Transverse colon (tissue), 4 donors: ENCODE data around the gene XXYLT1. TPM values are rescaled to one million over a fixed set of nuclear protein-coding genes. Genes with fewer than 3 reads are reported as not detected.
A peak's percentile ranks its signal among the peaks of the same experiment; 100 is the strongest.

ENCODE experiments used
- DNase-seq: peaks from one replicate; pipeline ENCODE4 v3.0.0-alpha.2; 2019
- H3K27ac ChIP-seq, 4 donors: fragments of 200-600 bp; sonication (generic); 2 replicates each; pipeline ENCODE4 v1.5.1; 2016 to 2018; ENCODE audit warnings: inconsistent platforms in 4 of 4
- H3K27me3 ChIP-seq: fragments of 200-600 bp; sonication (generic); 2 replicates; pipeline ENCODE4 v1.5.1; 2017; ENCODE audit warnings: inconsistent platforms
- H3K36me3 ChIP-seq, 4 donors: fragments of 200-600 bp; sonication (generic); 2 replicates each; pipeline ENCODE4 v1.5.1; 2017 to 2019; ENCODE audit warnings: inconsistent platforms in 4 of 4
- H3K4me1 ChIP-seq, 4 donors: fragments of 200-600 bp; sonication (generic); 2 replicates each; pipeline ENCODE4 v1.5.1; 2017 to 2020; ENCODE audit warnings: inconsistent platforms in 4 of 4
- H3K4me3 ChIP-seq, 4 donors: fragments of 200-600 bp; sonication (generic); 1 replicate in 1 of 4; 2 replicates in 3 of 4; pipeline versions ENCODE4 v1.5.1 to v1.6.1; 2017 to 2019; ENCODE audit warnings: inconsistent platforms in 4 of 4
- H3K9me3 ChIP-seq, 2 donors: fragments of 200-600 bp; sonication (generic); 2 replicates each; pipeline ENCODE4 v1.5.1; 2017 to 2019; ENCODE audit warnings: inconsistent platforms in 2 of 2
- CTCF ChIP-seq, 5 experiments: fragments of 200-600 bp in 3 of 5; fragments of 450-650 bp in 2 of 5; sonication (generic) in 3 of 5; IDR thresholded peaks; 1 replicate in 2 of 5; 2 replicates in 3 of 5; pipeline ENCODE4 v1.5.1; 2016 to 2017; ENCODE audit warnings: antibody characterized with exemption in 5 of 5, inconsistent platforms in 3 of 5, mild to moderate bottlenecking in 2 of 5, moderate library complexity in 1 of 5
- EP300 ChIP-seq: sonication (generic); formaldehyde crosslinking; IDR thresholded peaks from one replicate; pipeline ENCODE4 v1.6.1; 2017; ENCODE audit warnings: antibody characterized with exemption, low read depth
- POLR2A ChIP-seq: fragments of 450-650 bp; IDR thresholded peaks from one replicate; pipeline ENCODE4 v1.6.1; 2016; ENCODE audit warnings: antibody characterized with exemption, mild to moderate bottlenecking, moderate library complexity
- POLR2AphosphoS5 ChIP-seq, 3 donors: sonication (generic); formaldehyde crosslinking; IDR thresholded peaks; one replicate each; pipeline ENCODE4 v1.6.1; 2016; ENCODE audit warnings: antibody characterized with exemption in 3 of 3
- WGBS, 2 donors: methylation state at CpG; one replicate each; pipeline ENCODE4 v1.1.5; 2018; ENCODE audit warnings: low coverage in 1 of 2; 5-methylcytosine and 5-hydroxymethylcytosine counted together
- in situ Hi-C, 4 donors: fragments of 200-750 bp; cut with MboI; loops; one replicate each; pipeline versions ENCODE4 v1.15.0 to v1.15.1; 2017; ENCODE audit warnings: low sequenced_read_pairs in 3 of 4, low pct_ligation_motif_present in 1 of 4, low pct_unique_long_range_greater_than_20kb in 1 of 4
- intact Hi-C: fragments of 100-400 bp; cut with DNase I; formaldehyde crosslinking; loops from one replicate; pipeline ENCODE4 v1.15.1; 2023; ENCODE audit warnings: low total_unique reads
- total RNA-seq, 4 donors: library from RNA; depleted of rRNA; stranded (reverse); fragments of >200 nt; gene quantifications; one replicate each; pipeline ENCODE4 v1.1.0, GENCODE V29; 2016

Gene XXYLT1
- total RNA-seq, 4 donors from 2014 or later = 3.0 to 10.0 (median 5.9) TPM

GRCh38 chr3:195224156-195224979 lies 46.6 kb downstream of the XXYLT1 start:
- intact Hi-C loops = no loop called here
- H3K9me3 ChIP-seq = no peaks in the 10 kb centered on the region
- TF ChIP-seq EP300 (no peak), CTCF (IDR thresholded peaks at IDR 0.05) (no peak), POLR2A (no peak), POLR2AphosphoS5 (IDR thresholded peaks at IDR 0.05) (no peak)

GRCh38 chr3:195221876-195222617 lies 48.9 kb downstream of the XXYLT1 start:
- H3K27me3 ChIP-seq = no peaks in the 10 kb centered on the region
- no peaks in the 10 kb centered on the region for H3K36me3 ChIP-seq
- in situ Hi-C loops = no loop called here
- H3K27ac ChIP-seq = peak overlapping the region; percentile 35 to 77 (median 74)
- peaks cover 0 to 29% (median 23%) of the 10 kb centered on the region in 4 donors for H3K4me1 ChIP-seq
- no peaks in the 10 kb centered on the region for H3K9me3 ChIP-seq
- H3K4me3 ChIP-seq = no peak overlapping the region
- no peak for DNase-seq
- WGBS, 2 donors = 88 to 89% methylated on average over 3 to 14 of the region's 15 CpGs
- intact Hi-C loops = no loop called here
- TF ChIP-seq CTCF (IDR thresholded peaks at IDR 0.05) = no peak
- TF ChIP-seq EP300 = no peak
- no peak for TF ChIP-seq POLR2AphosphoS5 (IDR thresholded peaks at IDR 0.05)
- TF ChIP-seq POLR2A = no peak

More at GRCh38 chr3:195224156-195224979, 46.6 kb downstream of the XXYLT1 start:
- H3K4me3 ChIP-seq = no peak overlapping the region
- no peaks in the 10 kb centered on the region for H3K27me3 ChIP-seq
- 90% methylated on average over 12 of the region's 12 CpGs; no CpG with 5 or more reads in 1 of the 2 donors for WGBS, 2 donors
- peak overlapping the region; percentile 35 to 77 (median 74) for H3K27ac ChIP-seq
- H3K4me1 ChIP-seq = peaks cover 0 to 29% (median 23%) of the 10 kb centered on the region in 4 donors
- no peaks in the 10 kb centered on the region for H3K36me3 ChIP-seq
- DNase-seq = no peak
- in situ Hi-C loops = no loop called here

- Histone ChIP-seq H3K27ac (peak overlapping the region; percentile 35 to 77 (median 74)), H3K4me3 (no peak overlapping the region), H3K36me3 (no peaks in the 10 kb centered on the region), H3K9me3 (no peaks in the 10 kb centered on the region), H3K4me1 (peaks cover 0 to 29% (median 23%) of the 10 kb centered on the region in 4 donors), H3K27me3 (no peaks in the 10 kb centered on the region)
- no peak for TF ChIP-seq POLR2A
- TF ChIP-seq POLR2AphosphoS5 (IDR thresholded peaks at IDR 0.05) = no peak
- TF ChIP-seq EP300 = no peak
- no peak for TF ChIP-seq CTCF (IDR thresholded peaks at IDR 0.05)
- WGBS, 2 donors = 72 to 83% methylated on average over 5 to 9 of the region's 9 CpGs
- in situ Hi-C loops (no loop called here), intact Hi-C loops (no loop called here)
- DNase-seq = no peak
Observed at GRCh38 chr3:195221015-195221853, 49.7 kb downstream of the XXYLT1 start.
